Activated T-cell treated with anti-CD3 and anti-CD28 coated beads, Interleukin-2, amount 50 U/mL, for 72 hours (primary cell): ENCODE measurements around the gene SETD9. TPM values are rescaled to one million over a fixed set of nuclear protein-coding genes. Genes with fewer than 3 reads are reported as not detected.

ENCODE experiments used
- ATAC-seq, 2 donors: fragments of 150-1000 bp; cut with Tn5 transposase; replicated peaks in 1 of 2; 2 replicates each; pipeline ENCODE4 v1.10.0; 2021; ENCODE audit warnings: moderate library complexity in 2 of 2, mild to moderate bottlenecking in 1 of 2
- DNase-seq, 2 donors: peaks; one replicate each; pipeline ENCODE4 v3.0.0; 2021 to 2022; ENCODE audit warnings: mixed read lengths in 1 of 2
- H3K27ac Mint-ChIP-seq: one replicate; pipeline ENCODE4 v1.8.0; 2022; ENCODE audit warnings: mild to moderate bottlenecking, moderate library complexity, mixed read lengths
- H3K27me3 Mint-ChIP-seq: one replicate; pipeline ENCODE4 v1.8.0; 2022; ENCODE audit warnings: low read depth, mixed read lengths
- H3K36me3 Mint-ChIP-seq, 2 donors: one replicate each; pipeline ENCODE4 v1.8.0; 2022; ENCODE audit warnings: mixed read lengths in 2 of 2, mild to moderate bottlenecking in 1 of 2; ENCODE audit not compliant: insufficient read depth in 2 of 2
- H3K4me1 Mint-ChIP-seq: one replicate; pipeline ENCODE4 v1.8.0; 2022; ENCODE audit warnings: low read depth, mixed read lengths
- H3K4me3 Mint-ChIP-seq, 2 donors: one replicate each; pipeline ENCODE4 v1.8.0; 2022; ENCODE audit warnings: mild to moderate bottlenecking in 2 of 2, mixed read lengths in 2 of 2, moderate library complexity in 2 of 2
- H3K9me3 Mint-ChIP-seq, 2 donors: one replicate each; pipeline ENCODE4 v1.8.0; 2022; ENCODE audit warnings: mixed read lengths in 2 of 2
- total RNA-seq, 2 donors: library from RNA; stranded (reverse); gene quantifications; one replicate each; pipeline ENCODE4 v1.2.3, GENCODE V29; 2022

Gene SETD9
- total RNA-seq = 1 to 10 TPM; 8.1 to 9.3 TPM

- peak; percentile 83 to 87 for ATAC-seq
- peaks cover 0 to 7% of the 10 kb centered on the region in 2 donors for H3K36me3 Mint-ChIP-seq
- peak within 1 kb of the TSS; percentile 91 to 93 for H3K4me3 Mint-ChIP-seq
These were observed at the start of gene SETD9 for GRCh38 chr5:56909294-56910209. TSS of gene SETD9 (plus strand) at chr5:56909596. CDS start at chr5:56909646, 50 bp downstream.

GRCh38 chr5:56861893-56862485, 47.4 kb upstream of the SETD9 start:
- DNase-seq (no peak), ATAC-seq (no peak)
- peaks cover 0 to 1% of the 10 kb centered on the region in 2 donors for H3K9me3 Mint-ChIP-seq
- no peak overlapping the region for H3K4me3 Mint-ChIP-seq
- H3K36me3 Mint-ChIP-seq = peaks cover 6 to 17% of the 10 kb centered on the region in 2 donors
- no peaks in the 10 kb centered on the region for H3K27me3 Mint-ChIP-seq
- H3K4me1 Mint-ChIP-seq = peaks cover 6% of the 10 kb centered on the region
- H3K27ac Mint-ChIP-seq = no peak overlapping the region

More at GRCh38 chr5:56909294-56910209, at the start of gene SETD9:
- Mint-ChIP-seq H3K27ac (peak within 1 kb of the TSS; percentile 92), H3K27me3 (no peaks in the 10 kb centered on the region), H3K9me3 (peaks cover 0 to 2% of the 10 kb centered on the region in 2 donors), H3K4me1 (peaks cover 23% of the 10 kb centered on the region)
- DNase-seq = peak; percentile 96 to 97

- H3K27me3 Mint-ChIP-seq = no peaks in the 10 kb centered on the region
- ATAC-seq = no peak
- peaks cover 6% of the 10 kb centered on the region for H3K4me1 Mint-ChIP-seq
- peaks cover 6 to 17% of the 10 kb centered on the region in 2 donors for H3K36me3 Mint-ChIP-seq
- no peak overlapping the region for H3K4me3 Mint-ChIP-seq
- H3K27ac Mint-ChIP-seq = no peak overlapping the region
- peaks cover 0 to 1% of the 10 kb centered on the region in 2 donors for H3K9me3 Mint-ChIP-seq
- no peak for DNase-seq
These were observed 46.5 kb upstream of the SETD9 start for GRCh38 chr5:56862909-56863308.

- ATAC-seq (no peak), DNase-seq (no peak)
- H3K4me3 Mint-ChIP-seq = no peak overlapping the region
- H3K27me3 Mint-ChIP-seq = no peaks in the 10 kb centered on the region
- peaks cover 10 to 28% of the 10 kb centered on the region in 2 donors for H3K36me3 Mint-ChIP-seq
- peaks cover 10% of the 10 kb centered on the region for H3K4me1 Mint-ChIP-seq
- peak overlapping the region; percentile 5 for H3K27ac Mint-ChIP-seq
- H3K9me3 Mint-ChIP-seq = no peaks in the 10 kb centered on the region
These were observed 37.6 kb upstream of the SETD9 start for GRCh38 chr5:56871777-56872176.

- Mint-ChIP-seq H3K4me3 (peak overlapping the region in 1 of 2 donors; percentile 49), H3K4me1 (peaks cover 10% of the 10 kb centered on the region), H3K9me3 (no peaks in the 10 kb centered on the region), H3K27ac (peak overlapping the region; percentile 83), H3K27me3 (no peaks in the 10 kb centered on the region), H3K36me3 (peaks cover 10 to 33% of the 10 kb centered on the region in 2 donors)
- no peak for ATAC-seq
- DNase-seq = no peak
These were observed 36.3 kb upstream of the SETD9 start for GRCh38 chr5:56873056-56873455.

- ATAC-seq (no peak), DNase-seq (no peak)
- Mint-ChIP-seq H3K27ac (no peak overlapping the region), H3K4me1 (peaks cover 10% of the 10 kb centered on the region), H3K9me3 (no peaks in the 10 kb centered on the region), H3K27me3 (no peaks in the 10 kb centered on the region), H3K36me3 (peaks cover 10 to 32% of the 10 kb centered on the region in 2 donors), H3K4me3 (no peak overlapping the region)
These were observed 33.1 kb upstream of the SETD9 start for GRCh38 chr5:56876327-56876726.

- Mint-ChIP-seq H3K36me3 (peaks cover 8 to 31% of the 10 kb centered on the region in 2 donors), H3K27ac (no peak overlapping the region), H3K4me1 (no peaks in the 10 kb centered on the region), H3K27me3 (no peaks in the 10 kb centered on the region), H3K9me3 (no peaks in the 10 kb centered on the region), H3K4me3 (no peak overlapping the region)
- DNase-seq (no peak), ATAC-seq (no peak)
These were observed 27.8 kb upstream of the SETD9 start for GRCh38 chr5:56881571-56881970.

- Mint-ChIP-seq H3K9me3 (no peaks in the 10 kb centered on the region), H3K36me3 (peaks cover 4 to 24% of the 10 kb centered on the region in 2 donors), H3K27me3 (no peaks in the 10 kb centered on the region), H3K27ac (no peak overlapping the region), H3K4me1 (no peaks in the 10 kb centered on the region), H3K4me3 (no peak overlapping the region)
- DNase-seq (no peak), ATAC-seq (peak in 1 of 2 donors; percentile 13)
These were observed 16.0 kb upstream of the SETD9 start for GRCh38 chr5:56893251-56893951.

GRCh38 chr5:56896763-56897162, 12.6 kb upstream of the SETD9 start:
- no peaks in the 10 kb centered on the region for H3K9me3 Mint-ChIP-seq
- peaks cover 0 to 16% of the 10 kb centered on the region in 2 donors for H3K36me3 Mint-ChIP-seq
- no peaks in the 10 kb centered on the region for H3K27me3 Mint-ChIP-seq
- H3K27ac Mint-ChIP-seq = no peak overlapping the region
- DNase-seq (no peak), ATAC-seq (no peak)
- H3K4me3 Mint-ChIP-seq = no peak overlapping the region
- H3K4me1 Mint-ChIP-seq = no peaks in the 10 kb centered on the region

GRCh38 chr5:56898213-56898612, 11.2 kb upstream of the SETD9 start:
- Mint-ChIP-seq H3K9me3 (no peaks in the 10 kb centered on the region), H3K27me3 (no peaks in the 10 kb centered on the region), H3K4me1 (no peaks in the 10 kb centered on the region), H3K4me3 (peak overlapping the region in 1 of 2 donors; percentile 14), H3K36me3 (peaks cover 0 to 10% of the 10 kb centered on the region in 2 donors), H3K27ac (peak overlapping the region; percentile 27)
- DNase-seq (no peak), ATAC-seq (no peak)

- Mint-ChIP-seq H3K27me3 (peaks cover 8% of the 10 kb centered on the region), H3K9me3 (no peaks in the 10 kb centered on the region), H3K4me3 (no peak overlapping the region), H3K36me3 (peaks cover 0 to 2% of the 10 kb centered on the region in 2 donors), H3K27ac (no peak overlapping the region), H3K4me1 (no peaks in the 10 kb centered on the region)
- ATAC-seq (peak in 1 of 2 donors; percentile 45), DNase-seq (no peak)
These were observed 9.0 kb upstream of the SETD9 start for GRCh38 chr5:56900395-56900794.

GRCh38 chr5:56900858-56901578, 8.4 kb upstream of the SETD9 start:
- H3K27ac Mint-ChIP-seq = no peak overlapping the region
- H3K4me3 Mint-ChIP-seq = no peak overlapping the region
- H3K9me3 Mint-ChIP-seq = no peaks in the 10 kb centered on the region
- ATAC-seq = peak; percentile 58 to 65
- peaks cover 8% of the 10 kb centered on the region for H3K27me3 Mint-ChIP-seq
- no peaks in the 10 kb centered on the region for H3K36me3 Mint-ChIP-seq
- no peaks in the 10 kb centered on the region for H3K4me1 Mint-ChIP-seq
- peak; percentile 24 to 35 for DNase-seq
